Esophagus squamous epithelium (tissue), 4 donors: ENCODE results near the gene SPRED3.
"Not testable (repeated sequence)": the region's sequence is repeated elsewhere in the genome, so short reads cannot be mapped to it uniquely, and the experiment has no call there.

Source experiments
- CTCF ChIP-seq, 6 experiments: fragments of 450-650 bp in 4 of 6; fragments of 200-600 bp in 2 of 6; sonication (generic) in 2 of 6; IDR thresholded peaks; one replicate each; pipeline ENCODE4 v1.5.1; 2016 to 2019; ENCODE audit warnings: antibody characterized with exemption in 6 of 6, mild to moderate bottlenecking in 4 of 6, moderate library complexity in 4 of 6
- POLR2A ChIP-seq, 4 donors: fragments of 450-650 bp; IDR thresholded peaks; one replicate each; pipeline ENCODE4 v1.6.1; 2017; ENCODE audit warnings: antibody characterized with exemption in 4 of 4, mild to moderate bottlenecking in 4 of 4, moderate library complexity in 3 of 4

GRCh38 chr19:38427035-38427677 lies 38.7 kb downstream of the SPRED3 start:
- TF ChIP-seq CTCF, POLR2A (IDR thresholded peaks at IDR 0.05): not testable (repeated sequence)
